Spinal cord (tissue), 10 donors: ENCODE results near the gene SFXN4. TPM values are rescaled to one million over a fixed set of nuclear protein-coding genes. Genes with fewer than 3 reads are reported as not detected.

Source experiments
- DNase-seq, 6 donors: peaks; one replicate each; pipeline versions ENCODE4 v3.0.0 to v3.0.0-alpha.2; 2013 to 2015; ENCODE audit warnings: low spot score in 6 of 6, low read depth in 4 of 6
- H3K27ac ChIP-seq: one replicate; pipeline ENCODE4 v1.5.1; 2013; ENCODE audit warnings: low read depth, low read length, control low read depth
- H3K27me3 ChIP-seq: one replicate; pipeline ENCODE4 v1.6.1; 2013; ENCODE audit warnings: low read length; ENCODE audit not compliant: control insufficient read depth, insufficient read depth
- H3K36me3 ChIP-seq: one replicate; pipeline ENCODE4 v1.6.1; 2013; ENCODE audit warnings: low read length; ENCODE audit not compliant: control insufficient read depth, insufficient read depth
- H3K4me1 ChIP-seq: one replicate; pipeline ENCODE4 v1.6.1; 2013; ENCODE audit warnings: low read length; ENCODE audit not compliant: control insufficient read depth, insufficient read depth
- H3K4me3 ChIP-seq: one replicate; pipeline ENCODE4 v1.5.1; 2013; ENCODE audit warnings: low read depth, low read length, control low read depth
- H3K9me3 ChIP-seq: one replicate; pipeline ENCODE4 v1.6.1; 2013; ENCODE audit warnings: low read length; ENCODE audit not compliant: control insufficient read depth, insufficient read depth
- whole genome bisulfite sequencing: methylation state at CpG from one replicate; pipeline ENCODE4 v1.1.5; 2013; ENCODE audit warnings: missing lambda C conversion rate; ENCODE audit not compliant: insufficient coverage; 5-methylcytosine and 5-hydroxymethylcytosine counted together
- long read RNA-seq, 4 donors: transcript quantifications; one replicate each; lab custom pipeline, GENCODE V29; 2026
- polyA plus RNA-seq, 2 donors: library from polyadenylated mRNA; unstranded; fragments of 120-200 nt; gene quantifications; one replicate each; pipeline ENCODE4 v1.2.1, GENCODE V29; 2013; ENCODE audit not compliant: insufficient read length in 2 of 2
- total RNA-seq, 2 donors: library from RNA; depleted of rRNA in 1 of 2; stranded (reverse); fragments of 120-200 nt in 1 of 2; fragments of >200 nt in 1 of 2; gene quantifications; one replicate each; pipeline versions ENCODE4 v1.2.3 to v1.2.4, GENCODE V29; 2013 to 2014
- donor health status: healthy.

SFXN4 gene
- total RNA-seq (10 to 100 TPM; 17.5 to 20.2 TPM), polyA plus RNA-seq (10 to 100 TPM; 30.6 to 36.5 TPM)
- long read RNA-seq, donor 1, partial matches to known transcripts: 18 of 19 reads
- long read RNA-seq, donor 1, other reads (novel, unspliced or antisense): 0 of 19 reads
- long read RNA-seq, donor 2, partial matches to known transcripts: 0 of 2 reads
- long read RNA-seq, donor 2, other reads (novel, unspliced or antisense): 0 of 2 reads
- long read RNA-seq, donor 3, partial matches to known transcripts: 0 of 3 reads
- long read RNA-seq, donor 3, other reads (novel, unspliced or antisense): 0 of 3 reads
- long read RNA-seq, donor 4, transcript SFXN4-201 (14 exons, 1,363 nt): major isoform, 6 of 6 reads
- long read RNA-seq, donor 4, partial matches to known transcripts: 0 of 6 reads
- long read RNA-seq, donor 4, other reads (novel, unspliced or antisense): 0 of 6 reads

- under 1% methylated on average over 89 of the region's 90 CpGs for WGBS
- Histone ChIP-seq H3K9me3 (no peaks in the 10 kb centered on the region), H3K27me3 (no peaks in the 10 kb centered on the region), H3K4me1 (peaks cover 26% of the 10 kb centered on the region), H3K27ac (peak within 1 kb of the TSS; percentile 77), H3K36me3 (peaks cover 20% of the 10 kb centered on the region), H3K4me3 (peak within 1 kb of the TSS; percentile 77)
- DNase-seq: peak in 5 of 6 donors; percentile 56 to 91 (median 62)
Observed at GRCh38 chr10:119165171-119166117, at the start of gene SFXN4. Gene SFXN4 (minus strand): TSS chr10:119165714. CDS start chr10:119165647, 67 bp downstream.

DNA sequence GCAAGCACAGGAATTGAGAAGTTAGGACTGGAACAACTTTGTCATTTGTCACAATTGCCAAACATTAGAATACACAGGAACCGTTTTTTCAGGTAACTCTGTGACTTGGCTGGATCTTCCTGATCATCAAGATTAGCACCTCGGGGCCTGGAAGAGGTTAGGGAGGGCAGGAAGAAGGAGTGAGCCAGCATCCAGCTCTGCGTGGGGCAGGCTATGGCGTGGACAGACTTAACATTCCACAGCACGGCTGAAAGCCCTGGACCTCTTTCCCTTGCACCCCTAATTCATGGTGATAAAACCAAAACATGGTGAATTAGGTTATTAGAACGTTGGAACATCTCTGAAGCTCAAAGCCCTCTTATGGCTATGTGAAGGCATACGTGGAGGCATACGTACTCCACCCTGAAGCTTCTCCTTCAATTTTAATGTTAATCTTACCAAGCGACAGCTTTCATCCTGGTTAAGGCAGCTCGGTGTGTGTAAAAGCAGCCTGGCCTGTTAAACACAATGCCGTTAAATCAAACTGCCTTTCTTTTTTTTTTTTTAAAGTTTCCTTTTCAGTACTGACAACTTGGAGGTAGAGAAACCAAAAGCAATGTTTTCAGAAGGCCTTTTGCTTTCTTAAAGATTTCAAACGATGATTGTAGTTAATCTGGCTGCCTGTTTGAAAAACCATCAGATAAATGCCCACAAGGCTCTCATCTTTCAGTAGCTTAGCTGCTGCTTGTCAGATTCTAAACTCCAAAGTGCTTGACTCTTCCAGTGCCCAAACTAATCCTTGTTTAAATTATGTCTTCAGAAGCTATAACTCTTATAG, 46.3 kb upstream of the SFXN4 start:
- Histone ChIP-seq H3K4me3 (no peak overlapping the region), H3K36me3 (no peaks in the 10 kb centered on the region), H3K27ac (peak overlapping the region; percentile 71), H3K27me3 (no peaks in the 10 kb centered on the region), H3K9me3 (no peaks in the 10 kb centered on the region), H3K4me1 (peaks cover 16% of the 10 kb centered on the region)
- WGBS: 37% methylated on average over 7 of the region's 12 CpGs
- no peak for DNase-seq

DNA sequence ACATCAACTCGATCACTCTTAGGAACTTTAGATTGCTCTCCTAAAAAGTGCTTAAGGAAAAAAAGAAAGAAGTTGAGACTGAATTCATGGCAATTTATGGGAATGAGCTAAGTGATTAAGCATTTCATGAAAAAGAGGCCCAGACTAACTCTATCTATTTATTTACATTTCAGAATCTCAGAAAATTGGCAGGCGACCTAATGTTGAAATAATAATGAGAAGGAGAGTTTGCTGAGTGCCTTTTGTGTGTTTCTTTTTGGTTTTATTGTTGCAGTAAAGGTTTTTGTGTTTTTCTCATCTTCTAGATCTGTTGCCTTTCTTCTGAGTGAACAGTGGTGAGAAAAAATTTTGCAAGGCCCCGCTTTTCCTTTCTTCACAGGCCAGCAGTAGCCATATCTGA, 45.7 kb upstream of the SFXN4 start:
- Histone ChIP-seq H3K27me3 (no peaks in the 10 kb centered on the region), H3K27ac (peak overlapping the region; percentile 71), H3K4me3 (no peak overlapping the region), H3K36me3 (no peaks in the 10 kb centered on the region), H3K4me1 (peaks cover 20% of the 10 kb centered on the region), H3K9me3 (no peaks in the 10 kb centered on the region)
- DNase-seq: peak in 1 of 6 donors; percentile 54
- WGBS: 90% methylated on average over 2 of the region's 3 CpGs

GRCh38 chr10:119210633-119211032, 45.1 kb upstream of the SFXN4 start:
- Histone ChIP-seq H3K9me3 (no peaks in the 10 kb centered on the region), H3K27me3 (no peaks in the 10 kb centered on the region), H3K4me3 (no peak overlapping the region), H3K4me1 (peaks cover 26% of the 10 kb centered on the region), H3K27ac (no peak overlapping the region), H3K36me3 (no peaks in the 10 kb centered on the region)
- WGBS: no CpG with 5 or more reads among the region's 2 CpGs
- DNase-seq: no peak

- Histone ChIP-seq H3K27ac (peak overlapping the region; percentile 60), H3K9me3 (no peaks in the 10 kb centered on the region), H3K36me3 (no peaks in the 10 kb centered on the region), H3K27me3 (no peaks in the 10 kb centered on the region), H3K4me1 (peaks cover 26% of the 10 kb centered on the region), H3K4me3 (peak overlapping the region; percentile 81)
- peak in 1 of 6 donors; percentile 4 for DNase-seq
- no CpG with 5 or more reads among the region's 9 CpGs for whole genome bisulfite sequencing
Observed at GRCh38 chr10:119209736-119210355, 44.3 kb upstream of the SFXN4 start.

DNA sequence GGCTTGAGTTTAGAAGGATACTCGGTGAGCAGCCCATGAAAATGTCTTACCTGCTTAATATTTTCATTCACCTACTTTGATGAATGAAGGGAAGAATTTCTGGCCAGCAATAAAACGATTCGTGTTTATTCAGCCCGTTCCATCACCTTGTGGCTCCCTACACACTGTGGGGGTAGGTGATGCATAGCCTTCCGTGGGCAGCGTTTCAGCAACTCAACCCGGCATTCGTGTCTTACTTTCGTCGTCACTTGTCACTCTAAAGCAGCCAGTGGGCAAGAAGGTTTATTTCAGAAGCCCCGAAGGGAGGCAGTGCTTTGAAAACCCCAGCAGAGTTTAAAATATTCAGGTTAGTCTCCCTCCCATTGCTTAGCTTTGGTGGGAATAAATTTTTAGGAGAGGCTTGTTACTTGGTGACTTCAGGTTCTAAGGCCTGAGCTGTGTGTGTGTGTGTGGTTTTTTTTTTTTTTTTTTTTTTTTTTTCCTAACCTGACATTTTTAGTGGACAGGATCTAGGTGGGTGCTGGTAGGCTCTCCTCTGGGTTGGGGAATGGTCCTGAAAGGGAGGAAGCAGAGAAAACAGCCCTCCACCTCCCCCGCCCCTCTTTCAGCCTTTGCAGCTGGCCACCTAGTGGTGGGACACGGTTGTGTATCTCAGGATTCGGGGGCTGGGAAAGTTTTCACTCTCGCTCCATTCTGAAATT, 43.7 kb upstream of the SFXN4 start:
- peaks cover 26% of the 10 kb centered on the region for H3K4me1 ChIP-seq
- no peaks in the 10 kb centered on the region for H3K36me3 ChIP-seq
- peak in 5 of 6 donors; percentile 44 to 89 (median 57) for DNase-seq
- no peaks in the 10 kb centered on the region for H3K27me3 ChIP-seq
- 16% methylated on average over 6 of the region's 15 CpGs for WGBS
- peak overlapping the region; percentile 90 for H3K27ac ChIP-seq
- no peaks in the 10 kb centered on the region for H3K9me3 ChIP-seq
- H3K4me3 ChIP-seq: peak overlapping the region; percentile 81

GRCh38 chr10:119208553-119208940, 43.0 kb upstream of the SFXN4 start:
- Histone ChIP-seq H3K27ac (peak overlapping the region; percentile 90), H3K36me3 (no peaks in the 10 kb centered on the region), H3K4me3 (peak overlapping the region; percentile 81), H3K27me3 (no peaks in the 10 kb centered on the region), H3K4me1 (peaks cover 26% of the 10 kb centered on the region), H3K9me3 (no peaks in the 10 kb centered on the region)
- WGBS: no CpG with 5 or more reads among the region's 3 CpGs
- DNase-seq: no peak

DNA sequence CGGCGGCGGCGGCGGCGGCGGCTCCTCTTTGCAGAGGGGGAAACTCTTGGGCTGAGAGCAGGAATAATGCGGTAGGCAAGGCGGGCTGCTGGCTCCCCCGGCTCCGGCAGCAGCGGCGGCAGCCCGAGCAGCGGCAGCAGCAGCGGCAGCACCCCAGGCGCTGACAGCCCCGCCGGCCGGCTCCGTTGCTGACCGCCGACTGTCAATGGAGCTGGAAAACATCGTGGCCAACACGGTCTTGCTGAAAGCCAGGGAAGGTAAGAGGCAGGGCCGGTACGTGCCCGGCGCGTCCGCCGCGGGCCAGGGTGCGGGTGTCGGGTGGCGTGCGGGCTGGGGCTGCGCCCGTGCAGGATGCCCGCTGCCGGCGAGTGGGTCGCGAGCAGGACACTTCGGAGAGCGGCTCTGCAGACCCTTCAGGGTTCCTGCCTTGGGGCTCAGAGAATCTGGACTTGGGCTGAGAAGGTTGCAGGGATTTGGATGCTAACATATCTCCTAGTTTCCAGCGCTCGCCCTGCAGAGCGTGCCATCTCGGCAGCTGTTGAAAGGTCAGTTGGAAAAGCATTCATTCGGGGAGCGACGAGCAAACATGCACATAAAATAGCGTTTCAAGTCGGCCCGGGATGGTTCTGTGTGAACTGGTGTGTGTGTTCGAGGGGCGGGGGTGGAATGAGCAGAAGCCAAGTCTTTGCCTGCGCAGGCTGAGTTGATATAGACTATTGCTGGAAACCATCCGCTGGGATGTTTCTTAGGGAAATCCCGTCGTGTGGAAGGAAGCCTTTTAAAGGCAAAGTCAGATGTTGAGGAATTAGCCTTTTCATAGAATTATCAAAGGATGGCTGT, 42.4 kb upstream of the SFXN4 start:
- peaks cover 26% of the 10 kb centered on the region for H3K4me1 ChIP-seq
- WGBS: under 1% methylated on average over 57 of the region's 62 CpGs
- no peaks in the 10 kb centered on the region for H3K9me3 ChIP-seq
- H3K4me3 ChIP-seq: peak overlapping the region; percentile 81
- H3K36me3 ChIP-seq: no peaks in the 10 kb centered on the region
- DNase-seq: peak; percentile 36 to 88 (median 58)
- peak overlapping the region; percentile 90 for H3K27ac ChIP-seq
- no peaks in the 10 kb centered on the region for H3K27me3 ChIP-seq
